HG03097 (cell line): ENCODE measurements around the gene SPACA9.
A peak's percentile ranks its signal among the peaks of the same experiment; 100 is the strongest.

Experiments used
- ATAC-seq: cut with Tn5 transposase; IDR thresholded peaks from one replicate; pipeline ENCODE4 v1.9.1; 2021; ENCODE audit not compliant: unreplicated experiment, low FRiP score

SPACA9 gene

DNA sequence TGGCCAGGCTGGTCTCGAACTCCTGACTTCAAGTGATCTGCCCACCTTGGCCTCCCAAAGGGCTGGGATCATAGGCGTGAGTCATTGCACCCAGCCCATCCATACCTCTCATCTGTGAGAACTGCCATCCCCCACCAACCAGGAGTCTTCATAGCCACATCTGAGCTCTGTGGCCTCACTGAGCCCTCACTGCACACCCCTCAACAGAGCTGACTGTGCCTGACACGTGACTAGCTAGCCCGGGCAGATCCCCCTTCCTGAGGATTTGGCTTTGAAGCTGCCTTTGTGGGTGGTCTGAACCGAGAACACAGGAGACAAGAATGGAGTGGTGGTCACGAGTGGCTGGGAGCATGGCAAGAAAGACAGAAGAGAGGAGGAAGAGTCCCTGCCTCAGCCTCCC is 16.2 kb upstream of the SPACA9 start:
- ATAC-seq, result no peak

DNA sequence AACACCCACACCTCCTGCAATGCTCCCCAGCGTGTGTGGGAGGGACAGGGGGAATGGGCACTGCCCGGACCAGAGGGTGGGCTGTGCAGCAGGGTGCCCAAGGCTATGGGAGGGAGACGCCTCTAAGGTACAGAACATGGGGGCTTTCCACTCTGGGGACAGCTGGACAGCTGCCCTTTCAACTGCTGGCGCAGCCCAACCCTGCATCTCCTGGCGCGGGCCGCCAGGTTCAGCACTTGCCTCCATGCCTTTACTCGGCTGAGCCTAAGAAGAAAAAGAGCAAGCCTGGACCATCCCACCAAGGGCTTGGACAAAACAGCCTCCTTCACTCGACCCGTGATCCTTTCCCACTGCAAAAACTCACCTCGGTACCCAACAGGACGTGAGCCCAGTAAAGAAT is 15.6 kb upstream of the SPACA9 start:
- ATAC-seq, result no peak

DNA sequence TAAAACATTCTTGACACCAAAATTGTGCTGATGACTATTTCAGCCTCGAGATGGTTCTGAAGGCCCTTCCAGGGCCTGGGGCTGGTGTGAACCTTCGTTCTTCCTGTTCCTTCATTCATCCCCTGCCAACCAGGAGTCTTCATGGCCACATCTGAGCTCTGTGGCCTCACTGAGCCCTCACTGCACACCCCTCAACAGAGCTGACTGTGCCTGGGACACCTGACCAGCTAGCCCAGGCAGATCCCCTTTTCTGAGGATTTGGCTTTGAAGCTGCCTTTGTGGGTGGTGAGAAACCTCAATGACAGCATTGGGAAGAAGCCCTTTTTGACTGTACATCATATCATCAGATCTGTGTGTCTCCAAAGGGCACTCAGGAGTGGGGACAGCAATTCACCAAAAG is 14.4 kb upstream of the SPACA9 start:
- ATAC-seq, result no peak

DNA sequence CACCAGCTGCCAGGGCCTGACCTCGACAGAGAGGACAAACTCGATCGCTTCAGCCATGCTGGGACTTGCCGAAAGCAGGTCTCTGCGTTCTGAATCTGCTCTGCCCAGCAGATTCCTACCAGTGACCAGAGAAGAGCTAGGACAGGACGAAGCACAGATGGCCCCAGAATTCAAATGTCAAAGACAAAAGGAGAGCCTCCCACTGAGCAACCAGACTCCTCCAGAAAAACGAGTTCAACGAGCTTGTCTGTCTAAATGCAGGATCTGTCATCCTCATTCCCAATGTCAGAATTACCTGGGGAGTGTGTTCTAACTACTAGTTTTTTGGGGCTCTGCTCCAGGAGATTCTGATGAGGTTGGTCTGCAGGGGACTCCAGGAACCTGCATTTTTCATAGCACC is 14.0 kb upstream of the SPACA9 start:
- ATAC-seq, result no peak

DNA sequence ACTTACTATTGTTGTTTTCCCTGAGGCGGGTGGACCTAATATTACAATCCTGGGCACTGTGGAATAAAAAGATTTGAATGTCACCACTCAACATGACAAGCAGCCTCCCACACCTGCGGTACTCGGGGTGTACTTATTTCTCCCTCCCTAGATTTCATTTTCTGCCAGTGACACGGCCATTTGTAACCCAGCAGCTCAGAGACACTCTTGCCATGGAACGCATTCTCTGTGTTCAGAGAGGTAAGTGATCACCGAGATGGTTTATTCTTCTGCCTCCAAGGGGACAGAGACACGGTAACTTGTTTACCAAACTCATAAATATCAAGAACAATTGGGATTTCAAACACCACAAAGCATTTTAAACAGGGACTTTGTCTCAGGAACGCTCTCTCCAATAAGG is 11.8 kb upstream of the SPACA9 start:
- no peak for ATAC-seq

DNA sequence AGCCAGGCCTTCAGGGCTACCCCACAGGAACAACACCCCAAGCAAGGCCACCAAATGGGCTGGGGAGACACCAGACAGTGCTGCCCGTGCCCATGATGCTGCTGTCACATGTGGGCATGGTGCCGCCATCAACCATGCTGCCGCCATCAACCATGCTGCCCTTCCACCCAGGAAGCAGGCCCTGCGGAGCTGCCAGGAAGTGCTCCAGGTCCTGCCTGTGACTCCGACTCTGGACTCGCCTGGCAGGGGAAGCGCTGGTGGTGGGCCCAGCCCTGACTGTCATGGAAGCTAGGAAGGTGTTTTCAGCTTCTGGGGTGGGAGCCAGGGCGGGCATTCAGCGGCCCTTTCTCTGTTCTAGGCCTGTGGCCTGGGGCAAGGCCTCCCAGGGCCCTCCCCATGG is 9.4 kb upstream of the SPACA9 start:
- no peak for ATAC-seq

DNA sequence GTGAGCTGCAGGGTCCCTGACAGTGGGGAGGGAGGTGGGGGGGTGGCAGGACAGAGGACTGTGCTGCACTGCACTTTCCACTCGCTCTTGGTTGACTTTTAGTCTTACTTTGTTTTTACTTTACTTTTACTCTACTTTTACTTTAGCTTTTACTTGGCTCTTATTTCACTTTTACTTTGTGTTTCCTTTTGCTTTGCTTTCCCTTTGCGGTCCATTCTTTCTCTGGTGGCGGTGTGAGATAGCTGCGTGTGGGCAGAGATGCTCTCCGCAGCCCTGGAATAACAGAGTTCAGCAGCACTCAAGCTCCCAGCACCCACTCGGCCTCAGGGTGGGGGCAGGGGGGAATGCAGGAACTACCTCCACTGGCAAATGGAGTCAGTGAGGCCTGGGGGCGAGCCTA is 5.3 kb upstream of the SPACA9 start:
- ATAC-seq, result no peak

DNA sequence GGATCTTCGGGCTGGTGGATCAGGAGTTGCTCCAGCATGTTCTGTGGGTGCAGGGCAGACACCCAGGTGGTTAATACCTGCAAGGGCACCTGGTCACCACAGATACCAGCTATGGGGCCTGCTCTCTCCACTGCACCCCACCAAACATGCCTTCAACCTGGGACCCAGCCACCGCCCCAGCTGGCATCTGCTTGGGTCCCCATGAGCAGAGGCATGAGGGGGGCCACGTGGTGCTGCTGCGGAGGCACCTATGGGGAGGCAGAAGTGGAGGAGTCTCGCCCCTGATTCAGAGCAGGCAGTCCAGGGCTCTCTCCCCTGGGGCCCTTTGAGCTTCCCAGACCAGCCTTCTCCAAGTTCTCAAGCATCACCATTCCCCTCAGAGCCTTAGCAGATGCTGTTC is 3.5 kb upstream of the SPACA9 start:
- ATAC-seq, result no peak

DNA sequence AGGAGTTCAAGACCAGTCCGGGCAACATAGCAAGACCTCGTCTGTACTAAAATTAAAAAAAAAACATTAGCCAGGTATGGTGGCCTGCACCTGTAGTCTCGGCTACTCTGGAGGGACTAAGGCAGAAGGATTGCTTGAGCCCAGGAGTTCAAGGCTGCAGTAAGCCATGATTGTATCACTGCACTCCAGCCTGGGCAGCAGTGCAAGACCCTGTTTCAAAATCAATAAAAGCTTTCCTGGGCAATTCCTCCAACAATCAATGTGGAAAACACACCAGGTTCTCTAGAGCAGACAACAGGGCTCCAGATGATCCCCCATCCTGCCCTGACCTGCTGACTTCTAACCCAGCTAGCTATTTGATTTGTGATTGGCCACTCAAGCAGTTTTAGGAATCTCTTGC is 1.8 kb upstream of the SPACA9 start:
- no peak for ATAC-seq

DNA sequence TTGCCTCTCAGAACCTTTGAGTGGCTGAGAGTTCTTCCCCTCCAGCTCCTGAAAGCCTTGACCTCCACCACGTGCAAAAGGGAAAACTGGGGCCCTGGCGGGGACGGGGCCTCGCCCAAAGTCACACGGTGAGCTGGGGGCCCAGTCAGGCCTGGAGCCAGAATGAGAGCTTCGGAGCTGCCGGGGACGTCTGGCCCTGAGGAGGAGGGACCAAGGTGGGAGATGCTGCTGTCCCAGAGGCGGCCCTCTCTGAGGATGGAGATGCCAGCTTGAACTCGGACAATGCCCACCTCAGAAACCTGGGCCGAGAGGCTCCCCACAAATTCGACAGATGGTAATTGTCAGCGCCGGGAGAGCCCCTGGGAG is 1.3 kb upstream of the SPACA9 start:
- ATAC-seq, result no peak

DNA sequence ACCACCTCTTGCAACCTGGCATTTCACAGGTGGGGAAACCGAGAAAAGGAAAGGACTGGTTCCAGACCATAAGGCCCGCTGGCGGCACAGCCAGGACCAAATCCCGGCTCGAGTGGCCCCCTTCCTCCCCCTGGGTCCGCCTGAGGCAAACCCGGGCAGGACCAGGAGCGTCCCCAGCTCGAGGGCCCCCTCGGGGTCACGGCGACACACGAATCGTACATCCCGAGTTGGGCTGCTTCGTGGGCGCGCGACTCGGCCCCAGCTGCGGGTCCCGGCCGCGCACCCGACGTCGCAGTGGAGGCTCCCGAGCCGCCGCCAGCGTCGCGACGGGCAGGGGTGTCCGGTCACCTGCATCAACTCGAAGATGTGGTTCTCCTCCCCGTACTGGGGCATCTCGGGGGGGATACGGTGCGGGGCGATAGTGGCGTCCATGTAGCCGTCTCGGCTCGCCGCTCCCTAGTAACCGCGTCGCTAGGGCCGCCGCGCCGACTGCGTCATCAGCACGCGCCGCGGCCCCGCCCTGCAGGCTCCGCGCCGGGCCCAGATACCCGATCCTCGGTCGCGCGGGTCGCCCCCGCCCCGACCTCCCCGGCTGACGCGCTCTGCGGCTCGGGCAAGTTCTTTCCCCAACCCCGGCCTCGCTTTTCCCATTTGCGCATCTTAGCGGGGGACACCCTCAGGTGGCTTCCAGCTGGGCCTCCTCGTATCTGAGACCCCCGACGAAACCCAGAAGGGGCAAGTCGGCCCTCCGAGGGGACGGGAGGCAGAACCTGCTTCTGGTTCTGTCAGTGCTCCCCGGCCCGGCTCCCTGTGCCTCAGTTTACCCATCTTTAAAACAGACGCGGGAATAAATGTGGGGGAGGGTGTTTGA is 639 bp upstream of the SPACA9 start, which contains the start of gene AK8:
AK8 (minus strand) TSS at position 461 of the 871 bp plus-strand sequence; CDS start at position 432, 29 bp downstream.
- ATAC-seq, result peak; percentile 62

DNA sequence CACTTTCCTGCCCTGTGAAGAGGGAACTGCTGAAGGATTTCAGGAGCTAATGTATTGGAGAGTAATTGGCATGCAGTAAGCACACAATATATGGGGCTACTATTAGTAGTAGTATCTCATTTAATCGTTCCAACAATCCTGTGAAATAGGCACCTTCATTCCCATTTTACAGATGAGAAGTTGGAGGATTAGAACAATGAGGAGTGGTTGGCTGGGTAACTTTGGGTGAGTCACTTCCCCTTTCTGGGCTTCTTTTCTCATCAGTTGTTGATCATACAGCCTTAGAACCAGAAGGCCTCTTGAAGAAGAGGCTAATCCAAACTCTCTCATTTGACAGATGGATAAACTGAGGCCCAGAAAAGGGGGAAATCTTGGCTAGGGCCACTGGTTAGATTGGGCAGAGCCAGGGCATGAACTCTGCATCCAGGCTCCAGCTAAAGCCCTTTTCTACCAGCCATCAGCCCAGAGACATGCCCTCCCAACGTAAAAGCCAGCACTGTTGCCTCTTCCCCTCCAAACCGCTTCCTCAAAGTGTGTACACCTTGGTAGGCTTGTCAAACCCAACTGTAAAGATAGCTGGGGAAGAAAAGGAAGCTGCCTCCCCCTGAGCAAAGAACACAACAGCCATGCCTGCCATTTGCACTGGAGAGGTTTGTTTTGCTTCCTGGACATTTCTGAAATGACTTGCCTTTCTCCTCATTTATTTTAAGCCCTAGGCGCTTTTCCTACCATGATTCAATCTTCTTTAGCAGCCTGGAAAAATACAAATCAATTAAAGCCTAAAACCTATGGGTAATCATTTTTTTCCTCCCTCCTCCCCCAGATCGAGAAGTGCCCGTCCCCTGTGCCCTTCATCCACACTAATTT is 992 bp downstream of the SPACA9 start:
- ATAC-seq, result no peak

DNA sequence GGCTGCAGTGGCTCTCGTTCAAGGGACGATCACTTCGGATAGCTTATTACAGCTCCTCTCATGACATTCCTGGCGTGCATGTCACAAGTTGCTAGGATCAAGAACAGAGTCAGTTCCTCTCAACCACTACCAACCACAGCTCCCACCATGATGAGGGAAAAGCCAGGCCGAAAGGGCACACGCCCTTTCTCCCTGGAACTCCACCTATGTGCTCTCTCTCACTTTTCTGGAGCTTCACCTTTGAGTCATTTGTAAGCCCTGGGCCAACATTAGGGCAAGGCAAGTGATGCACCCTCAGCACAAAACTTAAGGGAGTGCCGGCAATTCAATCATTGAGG is 1.6 kb downstream of the SPACA9 start:
- no peak for ATAC-seq

DNA sequence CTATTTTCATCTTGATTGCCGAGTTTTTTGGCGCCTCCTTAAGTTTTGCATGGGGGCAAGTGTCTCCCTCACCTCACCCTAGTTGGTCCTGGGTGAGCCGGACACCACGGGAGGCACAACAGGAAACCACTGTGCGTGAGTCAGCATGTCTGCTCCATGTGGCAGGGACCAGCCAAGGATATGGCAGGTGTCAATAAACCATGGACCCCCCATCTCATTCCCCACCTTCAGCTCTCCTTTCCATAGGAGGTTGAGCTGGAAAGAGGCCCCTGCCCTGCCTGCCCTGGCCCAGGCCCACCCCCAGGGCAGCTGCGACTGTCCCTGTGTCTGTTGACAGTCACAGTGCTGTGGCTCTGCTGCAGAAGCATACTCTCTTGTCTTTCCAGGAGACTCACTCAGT is 3.1 kb downstream of the SPACA9 start:
- ATAC-seq, result no peak

DNA sequence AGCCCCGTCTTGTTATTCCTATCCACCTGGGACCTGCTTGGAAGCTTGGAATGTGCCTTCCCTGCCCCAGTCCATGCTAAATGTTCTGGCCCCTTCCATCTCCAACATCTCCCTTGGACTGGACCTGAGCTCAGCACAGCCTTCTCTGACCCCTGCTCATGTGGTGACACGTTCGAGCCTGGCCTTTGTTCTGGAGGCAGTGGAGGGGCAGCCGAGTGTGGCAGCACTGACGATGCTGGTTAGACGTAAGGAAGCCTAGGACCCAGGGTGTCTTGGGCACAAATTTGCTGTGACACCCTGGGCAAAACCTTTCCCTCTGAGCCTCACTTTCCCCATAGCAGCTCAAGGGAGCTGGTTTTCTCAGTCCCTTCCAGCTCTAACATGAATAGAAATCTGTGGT is 3.9 kb downstream of the SPACA9 start:
- ATAC-seq, result no peak

DNA sequence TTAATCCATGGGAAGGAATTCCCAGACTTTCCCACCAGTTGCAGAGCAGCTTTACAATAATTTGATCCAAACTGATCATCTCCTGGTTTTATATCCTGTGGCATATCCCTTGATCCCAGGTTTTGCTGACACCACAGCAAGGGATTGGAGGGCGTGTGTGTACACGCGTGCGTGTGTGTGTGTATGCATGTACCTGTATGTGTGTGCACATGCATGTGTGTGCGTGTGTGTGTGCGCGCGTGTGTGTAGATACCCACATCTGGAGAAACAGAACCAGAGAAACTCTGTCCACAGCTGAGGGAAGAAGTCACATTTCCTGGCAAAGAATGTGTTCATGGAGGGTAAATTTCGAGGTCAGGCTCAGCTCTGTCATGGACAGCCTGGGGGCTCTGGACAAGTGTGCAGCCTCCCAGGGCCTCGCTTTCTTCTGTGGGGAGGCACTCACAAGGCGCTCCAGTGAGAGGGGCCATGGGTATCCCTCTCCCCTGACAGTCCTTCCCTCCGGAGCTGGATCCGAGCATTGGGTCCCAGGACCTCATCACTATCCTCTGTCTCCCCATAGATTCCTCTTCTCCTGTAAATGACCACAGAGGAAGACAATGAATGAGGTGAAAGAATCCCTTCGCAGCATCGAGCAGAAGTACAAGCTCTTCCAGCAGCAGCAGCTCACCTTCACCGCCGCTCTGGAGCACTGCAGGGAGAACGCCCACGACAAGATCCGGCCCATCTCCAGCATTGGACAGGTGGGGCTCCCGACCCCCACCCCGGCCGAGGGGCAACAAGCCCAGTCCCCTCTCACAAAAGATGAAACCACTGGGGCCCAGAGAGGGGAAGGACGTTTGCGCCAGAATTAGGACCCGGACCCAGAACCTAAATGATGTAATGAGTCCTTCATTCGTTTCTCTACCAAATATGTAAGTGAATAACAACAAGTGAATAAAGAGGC is 4.9 kb downstream of the SPACA9 start:
- no peak for ATAC-seq

DNA sequence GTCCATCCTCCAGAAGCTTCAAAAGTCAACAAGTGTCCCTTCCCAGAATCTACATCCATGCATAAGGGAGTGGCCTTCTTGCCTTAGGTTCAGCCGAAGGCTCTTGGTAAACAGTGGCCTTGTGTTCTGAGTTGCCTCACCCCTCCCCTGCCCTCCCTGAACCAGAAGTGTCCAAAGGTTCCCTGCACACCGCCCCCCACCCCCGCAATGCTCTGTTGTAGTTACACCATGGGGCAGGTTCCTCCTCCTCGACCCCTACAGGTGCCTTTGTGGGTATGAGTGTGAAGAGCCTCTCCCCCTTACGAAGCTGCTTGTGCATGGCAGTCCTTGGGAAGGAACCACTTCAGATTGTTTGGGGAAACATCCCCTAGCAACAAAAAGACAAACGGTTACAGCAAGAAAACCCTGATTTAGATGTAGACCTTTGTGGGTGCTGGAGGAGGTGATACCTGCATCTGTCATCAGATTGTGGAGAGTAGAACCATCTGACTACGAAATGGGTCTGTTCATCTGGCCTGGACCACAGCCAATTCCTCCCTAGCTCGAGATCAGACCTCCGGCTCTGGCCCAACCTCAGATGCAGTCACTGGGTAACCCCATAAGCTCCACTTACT is 7.1 kb downstream of the SPACA9 start:
- ATAC-seq, result no peak

DNA sequence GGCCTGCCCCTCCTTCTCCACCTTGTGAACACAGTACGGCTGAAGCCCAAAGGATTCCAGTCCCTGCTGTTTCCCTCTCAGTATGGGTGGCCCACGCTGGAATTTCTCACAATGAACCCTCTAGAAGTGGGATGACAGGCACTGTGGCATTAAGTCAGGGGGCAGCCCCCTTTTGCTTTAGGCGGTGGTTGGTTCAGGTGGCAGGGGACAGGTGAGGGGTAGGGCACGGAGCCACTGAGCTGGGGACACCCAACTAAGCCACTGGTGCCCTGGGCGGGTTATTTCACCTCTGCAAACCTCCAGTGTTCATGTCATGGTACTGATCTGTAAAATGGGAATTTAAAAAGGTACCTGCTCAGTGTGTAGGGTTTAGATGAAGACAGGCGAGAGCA is 7.6 kb downstream of the SPACA9 start:
- ATAC-seq, result no peak

DNA sequence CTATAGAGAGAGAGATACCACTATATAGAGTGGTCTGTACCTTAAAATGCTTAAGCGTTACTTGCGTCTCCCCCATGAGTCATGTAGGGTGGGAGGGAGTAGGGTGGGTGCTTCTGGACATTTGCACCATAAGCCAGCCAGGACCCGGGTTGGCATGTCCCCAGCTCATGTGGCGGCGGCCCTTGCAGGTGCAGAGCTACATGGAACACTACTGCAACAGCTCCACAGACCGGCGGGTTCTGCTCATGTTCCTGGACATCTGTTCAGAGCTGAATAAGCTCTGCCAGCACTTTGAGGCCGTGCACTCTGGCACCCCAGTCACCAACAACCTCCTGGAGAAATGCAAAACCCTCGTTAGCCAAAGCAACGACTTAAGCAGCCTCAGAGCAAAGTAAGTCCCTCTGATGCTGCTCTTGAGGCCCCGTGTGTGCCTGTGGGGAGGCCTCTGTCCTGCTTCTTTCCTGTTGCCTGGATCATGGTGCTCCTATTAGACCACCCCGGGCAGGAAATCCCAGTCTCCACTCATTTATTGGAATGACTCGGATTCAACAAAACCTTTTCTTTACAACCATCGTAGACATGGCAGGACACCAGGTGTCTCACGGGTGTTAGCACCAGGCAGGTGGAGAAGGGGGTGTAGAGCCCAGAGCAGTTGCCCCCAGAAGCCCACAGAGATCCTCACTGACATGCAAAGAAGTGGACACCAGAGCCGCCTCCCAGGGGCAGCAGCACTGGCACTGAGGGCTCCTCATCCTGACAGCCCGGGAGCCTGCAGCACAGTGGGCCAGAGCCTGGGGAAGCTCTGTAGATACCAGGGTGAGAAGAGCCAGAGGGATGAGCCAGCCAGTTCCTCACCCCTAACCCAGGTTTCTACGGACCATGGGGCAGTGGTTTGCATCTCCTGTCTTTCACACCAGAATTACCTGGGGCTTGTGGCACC is 8.8 kb downstream of the SPACA9 start:
- no peak for ATAC-seq
